HL-60 (cell line): ENCODE data around the gene CAMTA1.

Experiments used
- CTCF ChIP-seq: IDR thresholded peaks from one replicate; pipeline ENCODE4 v1.5.1; 2011; ENCODE audit warnings: low read length, control low read depth, inconsistent platforms; ENCODE audit not compliant: insufficient read depth
- GABPA ChIP-seq: IDR thresholded peaks from 2 replicates; pipeline ENCODE4 v1.6.1; 2012; ENCODE audit warnings: low read depth
- POLR2AphosphoS5 ChIP-seq: IDR thresholded peaks from 2 replicates; pipeline ENCODE4 v1.6.1; 2012; ENCODE audit warnings: low read depth
- REST ChIP-seq: IDR thresholded peaks from 2 replicates; pipeline ENCODE4 v1.6.1; 2012; ENCODE audit warnings: low read depth; ENCODE audit not compliant: insufficient replicate concordance

- TF ChIP-seq CTCF (no peak), REST (no peak), POLR2AphosphoS5 (no peak), GABPA (no peak)
Observed at GRCh38 chr1:7389906-7390603, 604.8 kb downstream of the CAMTA1 start.
